ENCODE measurements around the gene TLNRD1.

DNA sequence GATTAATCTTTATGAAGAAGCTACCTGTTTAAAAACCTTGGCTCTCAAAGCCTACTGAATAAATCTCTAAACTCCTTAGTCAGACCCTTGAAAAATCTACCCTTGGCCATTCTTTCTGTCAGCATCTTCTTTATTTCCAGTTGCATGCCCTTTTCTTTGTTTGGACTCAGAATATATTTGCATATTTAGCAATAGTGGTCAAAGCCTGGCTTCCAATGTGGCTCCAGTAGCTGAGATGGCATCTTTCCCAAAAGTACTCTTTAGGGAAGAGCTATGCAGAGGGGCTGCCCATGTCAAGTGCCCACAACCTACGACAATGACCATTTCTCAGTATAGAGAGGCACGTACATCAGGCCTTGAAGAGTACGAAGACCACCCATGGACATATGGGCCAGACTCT, 47.2 kb downstream of the TLNRD1 start:
- TF ChIP-seq, protein P1, sequence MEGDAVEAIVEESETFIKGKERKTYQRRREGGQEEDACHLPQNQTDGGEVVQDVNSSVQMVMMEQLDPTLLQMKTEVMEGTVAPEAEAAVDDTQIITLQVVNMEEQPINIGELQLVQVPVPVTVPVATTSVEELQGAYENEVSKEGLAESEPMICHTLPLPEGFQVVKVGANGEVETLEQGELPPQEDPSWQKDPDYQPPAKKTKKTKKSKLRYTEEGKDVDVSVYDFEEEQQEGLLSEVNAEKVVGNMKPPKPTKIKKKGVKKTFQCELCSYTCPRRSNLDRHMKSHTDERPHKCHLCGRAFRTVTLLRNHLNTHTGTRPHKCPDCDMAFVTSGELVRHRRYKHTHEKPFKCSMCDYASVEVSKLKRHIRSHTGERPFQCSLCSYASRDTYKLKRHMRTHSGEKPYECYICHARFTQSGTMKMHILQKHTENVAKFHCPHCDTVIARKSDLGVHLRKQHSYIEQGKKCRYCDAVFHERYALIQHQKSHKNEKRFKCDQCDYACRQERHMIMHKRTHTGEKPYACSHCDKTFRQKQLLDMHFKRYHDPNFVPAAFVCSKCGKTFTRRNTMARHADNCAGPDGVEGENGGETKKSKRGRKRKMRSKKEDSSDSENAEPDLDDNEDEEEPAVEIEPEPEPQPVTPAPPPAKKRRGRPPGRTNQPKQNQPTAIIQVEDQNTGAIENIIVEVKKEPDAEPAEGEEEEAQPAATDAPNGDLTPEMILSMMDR (IDR thresholded peaks at IDR 0.05): no peak
- no peak for TF ChIP-seq POLR2A (IDR thresholded peaks at IDR 0.05)

Measured in transverse colon (tissue), 3 donors.